ENCODE results near the gene MGST2. TPM values are rescaled to one million over a fixed set of nuclear protein-coding genes. Genes with fewer than 3 reads are reported as not detected.

The MGST2 gene
- total RNA-seq, 3 donors from 2014 or later: 64.3 to 134 (median 119) TPM

DNA sequence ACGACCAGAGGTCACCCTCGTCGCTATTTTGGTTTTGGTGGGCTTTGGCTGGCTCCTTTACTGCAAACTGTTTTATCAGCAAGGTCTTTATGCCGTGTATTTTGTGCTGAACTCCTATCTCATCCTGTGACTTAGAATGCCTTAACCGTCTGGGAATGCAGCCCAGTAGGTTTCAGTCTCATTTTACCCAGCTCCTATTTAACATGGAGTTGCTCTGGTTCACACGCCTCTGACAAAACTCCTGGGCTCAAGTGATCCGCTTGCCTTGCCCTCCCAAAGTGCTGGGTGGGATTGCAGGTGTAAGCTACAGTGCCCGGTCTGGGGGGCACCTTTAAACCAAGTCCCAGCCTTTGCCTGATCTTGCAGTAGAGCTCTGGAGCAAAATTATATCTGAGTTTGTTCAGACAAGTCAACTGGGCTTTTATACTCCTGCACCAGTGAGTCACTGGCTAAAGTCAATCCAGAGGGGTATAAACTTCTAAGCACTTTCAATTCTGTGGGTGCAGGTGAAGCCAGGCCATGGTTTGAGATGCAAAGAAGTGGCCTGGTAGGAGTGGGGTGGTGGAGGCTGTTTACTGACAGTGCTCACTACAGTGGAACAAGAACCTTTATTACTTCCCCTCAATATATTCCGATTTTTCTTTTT, 50.2 kb downstream of the MGST2 start:
- intact Hi-C loops (cut with DNase I, micrococcal nuclease): no loop called here
- DNase-seq: no peak
- H3K4me1 ChIP-seq (ENCODE audit: low read depth): no peaks in the 10 kb centered on the region
- no peaks in the 10 kb centered on the region for H3K36me3 ChIP-seq (ENCODE audit: low read depth)
- H3K4me3 ChIP-seq: no peak overlapping the region
- no peak for ATAC-seq
- TF ChIP-seq, protein P1, sequence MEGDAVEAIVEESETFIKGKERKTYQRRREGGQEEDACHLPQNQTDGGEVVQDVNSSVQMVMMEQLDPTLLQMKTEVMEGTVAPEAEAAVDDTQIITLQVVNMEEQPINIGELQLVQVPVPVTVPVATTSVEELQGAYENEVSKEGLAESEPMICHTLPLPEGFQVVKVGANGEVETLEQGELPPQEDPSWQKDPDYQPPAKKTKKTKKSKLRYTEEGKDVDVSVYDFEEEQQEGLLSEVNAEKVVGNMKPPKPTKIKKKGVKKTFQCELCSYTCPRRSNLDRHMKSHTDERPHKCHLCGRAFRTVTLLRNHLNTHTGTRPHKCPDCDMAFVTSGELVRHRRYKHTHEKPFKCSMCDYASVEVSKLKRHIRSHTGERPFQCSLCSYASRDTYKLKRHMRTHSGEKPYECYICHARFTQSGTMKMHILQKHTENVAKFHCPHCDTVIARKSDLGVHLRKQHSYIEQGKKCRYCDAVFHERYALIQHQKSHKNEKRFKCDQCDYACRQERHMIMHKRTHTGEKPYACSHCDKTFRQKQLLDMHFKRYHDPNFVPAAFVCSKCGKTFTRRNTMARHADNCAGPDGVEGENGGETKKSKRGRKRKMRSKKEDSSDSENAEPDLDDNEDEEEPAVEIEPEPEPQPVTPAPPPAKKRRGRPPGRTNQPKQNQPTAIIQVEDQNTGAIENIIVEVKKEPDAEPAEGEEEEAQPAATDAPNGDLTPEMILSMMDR (IDR thresholded peaks at IDR 0.05): no peak
- H3K9me3 ChIP-seq: no peaks in the 10 kb centered on the region

DNA sequence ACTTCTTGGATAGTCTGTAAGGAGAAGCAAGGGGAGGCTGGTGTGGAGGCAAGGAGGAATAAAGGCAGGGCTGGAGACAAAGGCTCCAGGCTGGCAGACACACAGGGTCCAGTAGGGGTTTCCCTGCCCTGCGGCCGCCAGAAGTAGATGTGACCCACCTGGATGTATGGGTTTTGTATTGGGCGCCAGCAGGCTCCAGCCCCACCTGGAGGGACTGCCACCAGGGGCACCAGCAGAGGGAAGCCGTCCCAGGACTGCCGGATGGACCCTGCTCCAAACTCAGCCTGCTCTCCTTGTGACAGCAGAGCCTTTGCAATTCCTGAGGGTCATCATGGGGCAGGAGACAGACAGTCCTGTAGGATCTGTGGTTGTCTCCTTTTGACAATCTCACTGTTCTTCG, 52.7 kb downstream of the MGST2 start:
- no peak overlapping the region for H3K4me3 ChIP-seq
- TF ChIP-seq, protein P1 (IDR thresholded peaks at IDR 0.05): no peak
- no peaks in the 10 kb centered on the region for H3K4me1 ChIP-seq (ENCODE audit: low read depth)
- no peak for DNase-seq
- intact Hi-C loops (cut with DNase I, micrococcal nuclease): no loop called here
- no peaks in the 10 kb centered on the region for H3K9me3 ChIP-seq
- no peaks in the 10 kb centered on the region for H3K36me3 ChIP-seq (ENCODE audit: low read depth)
- ATAC-seq: no peak

DNA sequence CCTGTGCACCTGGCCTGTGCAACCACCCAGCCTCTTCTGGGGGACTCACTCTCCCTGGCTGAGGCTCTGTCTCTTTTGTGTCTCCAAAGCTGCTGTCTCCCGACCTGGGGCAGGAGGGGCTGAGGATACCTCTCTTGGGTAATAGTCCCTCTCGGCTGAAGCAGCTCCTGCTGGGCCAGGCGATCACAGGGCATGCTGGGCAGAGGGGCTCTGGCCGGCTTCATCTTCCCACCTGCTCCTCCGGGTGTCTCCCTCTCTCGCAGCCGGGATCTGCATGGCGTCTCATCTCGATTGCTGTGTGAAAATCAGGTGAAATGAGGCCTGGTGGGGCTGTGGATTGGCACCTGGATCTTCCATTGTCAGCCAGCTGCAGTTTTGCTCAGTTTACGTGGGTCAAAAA, 53.2 kb downstream of the MGST2 start:
- no peak for ATAC-seq
- Histone ChIP-seq H3K9me3 (no peaks in the 10 kb centered on the region), H3K36me3 (ENCODE audit: low read depth) (no peaks in the 10 kb centered on the region), H3K4me3 (no peak overlapping the region), H3K4me1 (ENCODE audit: low read depth) (no peaks in the 10 kb centered on the region)
- TF ChIP-seq, protein P1 (IDR thresholded peaks at IDR 0.05): no peak
- no peak for DNase-seq
- intact Hi-C loops (cut with DNase I, micrococcal nuclease): no loop called here

DNA sequence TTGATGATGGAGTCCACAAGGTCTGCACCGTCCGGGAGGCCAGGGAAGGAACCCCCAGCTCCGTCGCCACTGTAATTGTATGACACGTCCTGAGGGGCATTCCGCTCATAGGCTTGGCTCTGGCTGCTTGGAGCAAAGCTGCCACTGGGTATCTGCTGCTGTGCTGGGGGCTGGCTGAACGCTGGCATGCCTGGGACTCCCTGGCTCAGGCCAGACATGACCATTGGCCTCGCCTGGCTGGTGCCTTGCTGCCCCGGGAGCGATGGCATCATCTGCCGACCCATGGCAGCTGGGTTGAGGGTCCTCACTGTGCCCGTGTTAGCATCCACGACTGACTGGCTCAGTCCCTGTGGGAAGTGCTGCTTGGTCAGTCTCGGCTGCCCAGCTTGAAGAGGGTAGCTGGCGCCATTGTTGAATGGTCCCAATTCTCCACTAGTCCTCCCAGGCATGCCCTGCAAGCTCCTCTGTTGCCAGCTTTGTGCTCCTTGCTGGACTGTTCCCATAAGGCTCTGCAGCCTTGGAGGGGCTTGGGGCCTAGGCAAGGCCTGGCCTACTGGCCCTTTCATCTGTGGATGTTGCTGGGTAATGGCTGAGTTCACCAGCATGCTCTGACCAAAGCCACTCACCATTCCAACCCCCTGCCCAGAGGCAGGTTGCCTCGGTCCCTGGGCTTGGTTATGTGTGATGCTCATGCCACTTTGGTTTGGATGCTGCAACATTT, 53.9 kb downstream of the MGST2 start:
- DNase-seq (no peak), ATAC-seq (no peak)
- no peaks in the 10 kb centered on the region for H3K9me3 ChIP-seq
- intact Hi-C loops (cut with DNase I, micrococcal nuclease): no loop called here
- TF ChIP-seq, protein P1 (IDR thresholded peaks at IDR 0.05): no peak
- no peaks in the 10 kb centered on the region for H3K36me3 ChIP-seq (ENCODE audit: low read depth)
- H3K4me1 ChIP-seq (ENCODE audit: low read depth): no peaks in the 10 kb centered on the region
- no peak overlapping the region for H3K4me3 ChIP-seq

DNA sequence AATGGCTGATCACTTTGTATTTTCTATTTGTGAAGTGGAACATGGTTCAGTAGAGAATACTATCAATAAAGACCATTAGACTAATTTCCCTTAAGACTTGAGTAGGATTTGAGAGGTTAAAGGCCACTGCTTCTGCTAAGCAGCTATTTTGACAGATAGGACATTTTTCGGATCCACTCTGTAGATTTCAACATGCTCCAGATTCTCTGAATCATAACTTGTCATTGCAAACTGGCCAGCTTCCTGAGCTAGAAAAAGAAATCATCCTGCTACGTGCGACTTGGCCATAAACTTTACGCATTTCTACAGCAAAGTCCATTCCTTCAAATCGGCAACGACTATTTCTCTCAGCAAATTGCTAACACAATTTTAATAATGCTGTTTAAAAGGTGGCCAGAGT, 55.2 kb downstream of the MGST2 start:
- Histone ChIP-seq H3K4me1 (ENCODE audit: low read depth) (no peaks in the 10 kb centered on the region), H3K4me3 (no peak overlapping the region), H3K9me3 (no peaks in the 10 kb centered on the region), H3K36me3 (ENCODE audit: low read depth) (no peaks in the 10 kb centered on the region)
- ATAC-seq (no peak), DNase-seq (no peak)
- TF ChIP-seq, protein P1 (IDR thresholded peaks at IDR 0.05): no peak
- intact Hi-C loops (cut with DNase I, micrococcal nuclease): no loop called here
